ENCODE data around the gene MPPED1. TPM values are rescaled to one million over a fixed set of nuclear protein-coding genes. Genes with fewer than 3 reads are reported as not detected.

MPPED1 gene
- total RNA-seq, 1 experiment from 2014 or later = not detected

GRCh38 chr22:43377896-43378704, 33.7 kb upstream of the MPPED1 start:
- H3K27me3 Mint-ChIP-seq (ENCODE audit: unreplicated experiment) = peaks cover 92% of the 10 kb centered on the region
- no peak overlapping the region for H3K27ac Mint-ChIP-seq (ENCODE audit: unreplicated experiment)
- CTCF ChIA-PET = no interaction called here
- DNase-seq = no peak
- intact Hi-C loops (cut with micrococcal nuclease; ENCODE audit: unreplicated experiment) = no loop called here
- BruUV-seq (replicated peaks) = no TSS peak
- TF ChIP-seq CTCF (IDR thresholded peaks at IDR 0.05; ENCODE audit: unreplicated experiment) = no peak
- H3K36me3 Mint-ChIP-seq (ENCODE audit: insufficient read depth, unreplicated experiment) = no peaks in the 10 kb centered on the region
- H3K9me3 Mint-ChIP-seq (ENCODE audit: low read depth, unreplicated experiment) = no peaks in the 10 kb centered on the region
- H3K4me1 Mint-ChIP-seq (ENCODE audit: low read depth, unreplicated experiment) = no peaks in the 10 kb centered on the region
- H3K4me3 Mint-ChIP-seq (ENCODE audit: low read depth, unreplicated experiment) = no peak overlapping the region

GRCh38 chr22:43381693-43382092, 30.1 kb upstream of the MPPED1 start:
- TF ChIP-seq CTCF (IDR thresholded peaks at IDR 0.05; ENCODE audit: unreplicated experiment) = no peak
- intact Hi-C loops (cut with micrococcal nuclease; ENCODE audit: unreplicated experiment) = no loop called here
- BruUV-seq (replicated peaks) = no TSS peak
- Mint-ChIP-seq H3K36me3 (ENCODE audit: insufficient read depth, unreplicated experiment) (no peaks in the 10 kb centered on the region), H3K4me3 (ENCODE audit: low read depth, unreplicated experiment) (no peak overlapping the region), H3K27ac (ENCODE audit: unreplicated experiment) (no peak overlapping the region), H3K9me3 (ENCODE audit: low read depth, unreplicated experiment) (no peaks in the 10 kb centered on the region), H3K27me3 (ENCODE audit: unreplicated experiment) (peaks cover 100% of the 10 kb centered on the region), H3K4me1 (ENCODE audit: low read depth, unreplicated experiment) (no peaks in the 10 kb centered on the region)
- CTCF ChIA-PET = no interaction called here
- no peak for DNase-seq

GRCh38 chr22:43384863-43385262, 27.0 kb upstream of the MPPED1 start:
- no peak for DNase-seq
- no TSS peak for BruUV-seq (replicated peaks)
- intact Hi-C loops (cut with micrococcal nuclease; ENCODE audit: unreplicated experiment) = loop anchor here (1.0 to 2.0 kb wide), 2 partner anchors 110 to 154 kb away; no protein-coding TSS in a partner anchor
- CTCF ChIA-PET = interaction anchor here (1.3 to 1.7 kb wide), 4 partner anchors 38 to 154 kb away, joined by 4 to 7 read pairs (median 4); no protein-coding TSS in a partner anchor
- no peak overlapping the region for H3K27ac Mint-ChIP-seq (ENCODE audit: unreplicated experiment)
- H3K9me3 Mint-ChIP-seq (ENCODE audit: low read depth, unreplicated experiment) = no peaks in the 10 kb centered on the region
- no peak for TF ChIP-seq CTCF (IDR thresholded peaks at IDR 0.05; ENCODE audit: unreplicated experiment)
- H3K36me3 Mint-ChIP-seq (ENCODE audit: insufficient read depth, unreplicated experiment) = no peaks in the 10 kb centered on the region
- no peak overlapping the region for H3K4me3 Mint-ChIP-seq (ENCODE audit: low read depth, unreplicated experiment)
- H3K27me3 Mint-ChIP-seq (ENCODE audit: unreplicated experiment) = peaks cover 100% of the 10 kb centered on the region
- no peaks in the 10 kb centered on the region for H3K4me1 Mint-ChIP-seq (ENCODE audit: low read depth, unreplicated experiment)

GRCh38 chr22:43385770-43386641, 25.8 kb upstream of the MPPED1 start:
- Mint-ChIP-seq H3K36me3 (ENCODE audit: insufficient read depth, unreplicated experiment) (no peaks in the 10 kb centered on the region), H3K4me3 (ENCODE audit: low read depth, unreplicated experiment) (no peak overlapping the region), H3K27ac (ENCODE audit: unreplicated experiment) (no peak overlapping the region), H3K4me1 (ENCODE audit: low read depth, unreplicated experiment) (no peaks in the 10 kb centered on the region), H3K9me3 (ENCODE audit: low read depth, unreplicated experiment) (no peaks in the 10 kb centered on the region), H3K27me3 (ENCODE audit: unreplicated experiment) (peaks cover 100% of the 10 kb centered on the region)
- DNase-seq = peak; percentile 79
- TF ChIP-seq CTCF (IDR thresholded peaks at IDR 0.05; ENCODE audit: unreplicated experiment) = peak; percentile 78
- intact Hi-C loops (cut with micrococcal nuclease; ENCODE audit: unreplicated experiment) = loop anchor here (1.0 to 2.0 kb wide), 2 partner anchors 111 to 155 kb away; no protein-coding TSS in a partner anchor
- CTCF ChIA-PET = interaction anchor here (0.5 to 1.7 kb wide), 6 partner anchors 31 to 155 kb away, joined by 3 to 7 read pairs (median 4); no protein-coding TSS in a partner anchor
- no TSS peak for BruUV-seq (replicated peaks)

Data from Calu3 (cell line).